ENCODE results near the gene PLA2G15.

The PLA2G15 gene

DNA sequence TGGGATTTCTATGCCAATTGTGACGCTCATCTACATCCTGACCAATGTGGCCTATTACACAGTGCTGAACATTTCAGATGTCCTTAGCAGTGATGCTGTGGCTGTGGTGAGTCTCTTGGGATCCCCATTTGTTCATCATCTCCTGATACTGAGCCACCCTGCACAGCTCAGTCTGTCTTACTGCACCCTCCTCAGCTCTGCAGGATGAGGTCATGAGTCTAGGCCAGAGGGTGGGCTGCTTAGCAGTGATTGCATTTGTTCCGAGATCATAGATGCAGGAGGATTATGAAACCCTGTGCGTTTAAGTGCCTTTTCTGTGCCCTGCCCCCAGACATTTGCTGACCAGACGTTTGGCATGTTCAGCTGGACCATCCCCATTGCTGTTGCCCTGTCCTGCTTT, 46.1 kb downstream of the PLA2G15 start:
- no peak for TF ChIP-seq CTCF (IDR thresholded peaks at IDR 0.05; ENCODE audit: borderline replicate concordance, control extremely low read depth, extremely low read depth, insufficient read depth, missing control alignments)
- DNase-seq (ENCODE audit: low spot score) = no peak
- in situ Hi-C loops (cut with MboI; ENCODE audit: low sequenced_read_pairs, unreplicated experiment) = no loop called here

DNA sequence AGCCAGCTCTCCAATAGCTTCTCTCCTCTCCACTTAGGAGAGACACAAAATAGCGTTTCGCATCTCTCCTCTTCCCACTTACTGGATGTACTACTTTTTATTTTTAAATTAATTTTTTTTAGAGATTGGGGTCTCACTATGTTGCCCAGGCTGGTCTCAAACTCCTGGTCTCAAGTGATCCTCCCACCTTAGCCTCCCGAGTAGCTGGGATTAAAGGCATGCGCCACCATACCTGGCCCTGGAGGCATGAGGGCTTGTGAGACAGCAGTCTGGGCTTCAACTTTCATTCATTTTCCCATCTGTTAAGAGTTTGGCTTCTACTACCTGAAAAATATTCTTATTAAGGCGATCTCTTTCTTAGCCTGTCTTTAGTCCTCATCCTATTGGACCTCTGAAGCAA, 47.3 kb downstream of the PLA2G15 start:
- in situ Hi-C loops (cut with MboI; ENCODE audit: low sequenced_read_pairs, unreplicated experiment) = no loop called here
- no peak for TF ChIP-seq CTCF (IDR thresholded peaks at IDR 0.05; ENCODE audit: borderline replicate concordance, control extremely low read depth, extremely low read depth, insufficient read depth, missing control alignments)
- no peak for DNase-seq (ENCODE audit: low spot score)

DNA sequence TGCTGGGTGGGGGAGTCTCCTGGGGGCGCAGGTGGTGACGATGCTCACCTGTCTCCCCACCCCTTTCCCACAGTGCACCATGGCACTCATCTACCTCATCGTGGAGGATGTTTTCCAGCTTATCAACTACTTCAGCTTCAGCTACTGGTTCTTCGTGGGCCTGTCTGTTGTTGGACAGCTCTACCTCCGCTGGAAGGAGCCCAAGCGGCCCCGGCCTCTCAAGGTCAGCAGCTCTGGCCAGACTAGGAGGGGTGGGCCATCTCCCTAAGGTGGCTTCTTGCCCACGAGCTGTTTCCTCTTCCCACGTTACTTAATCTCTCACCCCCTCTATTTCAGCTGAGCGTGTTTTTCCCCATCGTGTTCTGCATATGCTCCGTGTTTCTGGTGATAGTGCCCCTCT, 51.1 kb downstream of the PLA2G15 start:
- no peak for DNase-seq (ENCODE audit: low spot score)
- in situ Hi-C loops (cut with MboI; ENCODE audit: low sequenced_read_pairs, unreplicated experiment) = no loop called here
- no peak for TF ChIP-seq CTCF (IDR thresholded peaks at IDR 0.05; ENCODE audit: borderline replicate concordance, control extremely low read depth, extremely low read depth, insufficient read depth, missing control alignments)

DNA sequence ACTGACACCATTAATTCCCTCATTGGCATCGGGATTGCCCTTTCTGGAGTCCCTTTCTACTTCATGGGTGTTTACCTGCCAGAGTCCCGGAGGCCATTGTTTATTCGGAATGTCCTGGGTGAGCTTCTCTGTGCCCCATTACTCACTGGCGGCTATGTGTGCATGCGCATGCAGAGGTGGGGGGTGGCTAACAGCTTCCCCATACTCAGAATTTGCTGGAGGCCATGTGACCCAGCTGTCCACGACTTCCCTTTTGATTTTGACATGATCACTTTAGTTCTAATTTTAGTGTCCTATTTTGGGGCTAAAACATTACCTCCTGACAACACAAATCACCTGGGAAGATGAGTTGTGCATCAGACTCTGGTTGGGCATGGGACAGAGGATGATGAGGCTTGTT, 51.5 kb downstream of the PLA2G15 start:
- TF ChIP-seq CTCF (IDR thresholded peaks at IDR 0.05; ENCODE audit: borderline replicate concordance, control extremely low read depth, extremely low read depth, insufficient read depth, missing control alignments) = no peak
- DNase-seq (ENCODE audit: low spot score) = no peak
- in situ Hi-C loops (cut with MboI; ENCODE audit: low sequenced_read_pairs, unreplicated experiment) = no loop called here

- DNase-seq (ENCODE audit: low spot score) = no peak
- in situ Hi-C loops (cut with MboI; ENCODE audit: low sequenced_read_pairs, unreplicated experiment) = no loop called here
- TF ChIP-seq CTCF (IDR thresholded peaks at IDR 0.05; ENCODE audit: borderline replicate concordance, control extremely low read depth, extremely low read depth, insufficient read depth, missing control alignments) = no peak
Measured at GRCh38 chr16:68297908-68298307, 52.7 kb downstream of the PLA2G15 start.

- no peak for DNase-seq (ENCODE audit: low spot score)
- in situ Hi-C loops (cut with MboI; ENCODE audit: low sequenced_read_pairs, unreplicated experiment) = no loop called here
- TF ChIP-seq CTCF (IDR thresholded peaks at IDR 0.05; ENCODE audit: borderline replicate concordance, control extremely low read depth, extremely low read depth, insufficient read depth, missing control alignments) = no peak
Measured at GRCh38 chr16:68298312-68298711, 53.1 kb downstream of the PLA2G15 start.
